ENCODE results near the gene RLN3. TPM values are rescaled to one million over a fixed set of nuclear protein-coding genes. Genes with fewer than 3 reads are reported as not detected.
"Not testable (repeated sequence)": the region's sequence is repeated elsewhere in the genome, so short reads cannot be mapped to it uniquely, and the experiment has no call there.

Gene RLN3
- total and polyA plus RNA-seq, 9 donors: not detected

- WGBS, 3 donors: 85 to 87% (median 86%) methylated on average over 8 of the region's 8 CpGs
- no peaks in the 10 kb centered on the region for H3K36me3 ChIP-seq
- H3K27me3 ChIP-seq: no peaks in the 10 kb centered on the region
- no peak overlapping the region for H3K27ac ChIP-seq
- H3K4me1 ChIP-seq (ENCODE audit: insufficient read depth): no peaks in the 10 kb centered on the region
- intact Hi-C loops (cut with DNase I): loop anchor here in 1 of 4 donors (10.0 kb wide), 1 partner anchor 774 kb away; no protein-coding TSS in a partner anchor
- TF ChIP-seq POLR2A (IDR thresholded peaks at IDR 0.05) (no peak), EP300 (IDR thresholded peaks at IDR 0.05) (no peak)
- TF ChIP-seq, protein P1, sequence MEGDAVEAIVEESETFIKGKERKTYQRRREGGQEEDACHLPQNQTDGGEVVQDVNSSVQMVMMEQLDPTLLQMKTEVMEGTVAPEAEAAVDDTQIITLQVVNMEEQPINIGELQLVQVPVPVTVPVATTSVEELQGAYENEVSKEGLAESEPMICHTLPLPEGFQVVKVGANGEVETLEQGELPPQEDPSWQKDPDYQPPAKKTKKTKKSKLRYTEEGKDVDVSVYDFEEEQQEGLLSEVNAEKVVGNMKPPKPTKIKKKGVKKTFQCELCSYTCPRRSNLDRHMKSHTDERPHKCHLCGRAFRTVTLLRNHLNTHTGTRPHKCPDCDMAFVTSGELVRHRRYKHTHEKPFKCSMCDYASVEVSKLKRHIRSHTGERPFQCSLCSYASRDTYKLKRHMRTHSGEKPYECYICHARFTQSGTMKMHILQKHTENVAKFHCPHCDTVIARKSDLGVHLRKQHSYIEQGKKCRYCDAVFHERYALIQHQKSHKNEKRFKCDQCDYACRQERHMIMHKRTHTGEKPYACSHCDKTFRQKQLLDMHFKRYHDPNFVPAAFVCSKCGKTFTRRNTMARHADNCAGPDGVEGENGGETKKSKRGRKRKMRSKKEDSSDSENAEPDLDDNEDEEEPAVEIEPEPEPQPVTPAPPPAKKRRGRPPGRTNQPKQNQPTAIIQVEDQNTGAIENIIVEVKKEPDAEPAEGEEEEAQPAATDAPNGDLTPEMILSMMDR (IDR thresholded peaks at IDR 0.05): no peak
- no peaks in the 10 kb centered on the region for H3K9me3 ChIP-seq
- DNase-seq: no peak
- no peak overlapping the region for H3K4me3 ChIP-seq
Measured at GRCh38 chr19:14048443-14049153, 20.6 kb downstream of the RLN3 start.

- H3K4me1 ChIP-seq (ENCODE audit: insufficient read depth): no peaks in the 10 kb centered on the region
Measured at GRCh38 chr19:14050512-14050911, 22.6 kb downstream of the RLN3 start.

GRCh38 chr19:14050961-14051360 lies 23.0 kb downstream of the RLN3 start:
- H3K4me1 ChIP-seq (ENCODE audit: insufficient read depth); H3K9me3 ChIP-seq; H3K36me3 ChIP-seq; DNase-seq; H3K27me3 ChIP-seq; H3K4me3 ChIP-seq; intact Hi-C loops (cut with DNase I); H3K27ac ChIP-seq: not testable (repeated sequence)
- WGBS, 3 donors: 83 to 93% (median 92%) methylated on average over 11 of the region's 11 CpGs

More at GRCh38 chr19:14050512-14050911, 22.6 kb downstream of the RLN3 start:
- H3K27me3 ChIP-seq: no peaks in the 10 kb centered on the region
- no peak overlapping the region for H3K4me3 ChIP-seq
- no peaks in the 10 kb centered on the region for H3K9me3 ChIP-seq
- 91 to 96% (median 93%) methylated on average over 4 of the region's 4 CpGs for WGBS, 3 donors
- intact Hi-C loops (cut with DNase I): no loop called here
- TF ChIP-seq POLR2A (IDR thresholded peaks at IDR 0.05) (no peak), EP300 (IDR thresholded peaks at IDR 0.05) (no peak)
- TF ChIP-seq, protein P1 (IDR thresholded peaks at IDR 0.05): no peak
- DNase-seq: no peak
- H3K36me3 ChIP-seq: no peaks in the 10 kb centered on the region
- no peak overlapping the region for H3K27ac ChIP-seq

DNA sequence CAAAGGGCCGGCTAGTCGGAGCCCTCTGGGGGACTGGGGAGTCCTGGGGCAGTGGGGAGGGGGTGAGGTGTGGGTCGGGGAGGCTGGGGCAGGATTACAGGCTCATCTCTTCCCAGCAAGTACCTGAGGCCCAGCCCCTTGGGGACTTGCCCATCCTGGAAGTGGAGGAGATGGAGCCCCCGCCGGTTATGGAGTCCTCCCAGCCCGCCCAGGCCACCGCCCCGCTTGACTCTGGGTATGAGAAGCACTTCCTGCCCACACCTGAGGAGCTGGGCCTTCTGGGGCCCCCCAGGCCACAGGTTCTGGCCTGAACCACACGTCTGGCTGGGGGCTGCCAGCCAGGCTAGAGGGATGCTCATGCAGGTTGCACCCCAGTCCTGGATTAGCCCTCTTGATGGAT lies 24.0 kb downstream of the RLN3 start:
- no peak for DNase-seq
- no peaks in the 10 kb centered on the region for H3K27me3 ChIP-seq
- intact Hi-C loops (cut with DNase I): no loop called here
- no peak overlapping the region for H3K27ac ChIP-seq
- no peaks in the 10 kb centered on the region for H3K9me3 ChIP-seq
- no peaks in the 10 kb centered on the region for H3K4me1 ChIP-seq (ENCODE audit: insufficient read depth)
- TF ChIP-seq, protein P1 (IDR thresholded peaks at IDR 0.05): no peak
- TF ChIP-seq EP300 (IDR thresholded peaks at IDR 0.05) (no peak), POLR2A (IDR thresholded peaks at IDR 0.05) (no peak)
- no peaks in the 10 kb centered on the region for H3K36me3 ChIP-seq
- WGBS, 3 donors: 53 to 72% (median 63%) methylated on average over 4 to 9 of the region's 9 CpGs
- no peak overlapping the region for H3K4me3 ChIP-seq

- no peaks in the 10 kb centered on the region for H3K4me1 ChIP-seq (ENCODE audit: insufficient read depth)
- DNase-seq: no peak
- no peak overlapping the region for H3K27ac ChIP-seq
- intact Hi-C loops (cut with DNase I): no loop called here
- H3K36me3 ChIP-seq: no peaks in the 10 kb centered on the region
- no peak overlapping the region for H3K4me3 ChIP-seq
- no peaks in the 10 kb centered on the region for H3K27me3 ChIP-seq
- TF ChIP-seq EP300 (IDR thresholded peaks at IDR 0.05): no peak
- no peak for TF ChIP-seq POLR2A (IDR thresholded peaks at IDR 0.05)
- TF ChIP-seq, protein P1 (IDR thresholded peaks at IDR 0.05): no peak
- 86 to 88% (median 88%) methylated on average over 6 of the region's 6 CpGs for WGBS, 3 donors
- H3K9me3 ChIP-seq: no peaks in the 10 kb centered on the region
Measured at GRCh38 chr19:14052470-14052869, 24.5 kb downstream of the RLN3 start.
